Coronary artery (tissue), 2 donors: ENCODE results near the gene CBLN3.
"Not testable (repeated sequence)": the region's sequence is repeated elsewhere in the genome, so short reads cannot be mapped to it uniquely, and the experiment has no call there.

Source experiments
- DNase-seq: peaks from one replicate; pipeline ENCODE4 v3.0.0-alpha.2; 2017; ENCODE audit warnings: low spot score
- H3K27ac ChIP-seq, 2 donors: fragments of 200-600 bp; sonication (generic); one replicate each; pipeline ENCODE4 v1.5.1; 2016 to 2019
- H3K4me3 ChIP-seq: fragments of 200-600 bp; sonication (generic); 2 replicates; pipeline ENCODE4 v1.5.1; 2016; ENCODE audit warnings: mild to moderate bottlenecking, moderate library complexity
- CTCF ChIP-seq: fragments of 200-600 bp; sonication (generic); IDR thresholded peaks from one replicate; pipeline ENCODE4 v1.5.1; 2019; ENCODE audit warnings: antibody characterized with exemption

Gene CBLN3

GRCh38 chr14:24394275-24394674 lies 35.2 kb downstream of the CBLN3 start:
- Histone ChIP-seq H3K27ac (no peak overlapping the region), H3K4me3 (no peak overlapping the region)
- TF ChIP-seq CTCF: no peak
- no peak for DNase-seq

GRCh38 chr14:24392325-24393091 lies 37.0 kb downstream of the CBLN3 start:
- Histone ChIP-seq H3K27ac (no peak overlapping the region), H3K4me3 (no peak overlapping the region)
- no peak for TF ChIP-seq CTCF
- no peak for DNase-seq

GRCh38 chr14:24390701-24391468 lies 38.6 kb downstream of the CBLN3 start:
- H3K4me3 ChIP-seq: no peak overlapping the region
- no peak for TF ChIP-seq CTCF
- no peak overlapping the region for H3K27ac ChIP-seq
- DNase-seq: no peak

GRCh38 chr14:24389226-24389848 lies 40.1 kb downstream of the CBLN3 start:
- TF ChIP-seq CTCF: no peak
- no peak for DNase-seq
- H3K4me3 ChIP-seq: no peak overlapping the region
- no peak overlapping the region for H3K27ac ChIP-seq

DNA sequence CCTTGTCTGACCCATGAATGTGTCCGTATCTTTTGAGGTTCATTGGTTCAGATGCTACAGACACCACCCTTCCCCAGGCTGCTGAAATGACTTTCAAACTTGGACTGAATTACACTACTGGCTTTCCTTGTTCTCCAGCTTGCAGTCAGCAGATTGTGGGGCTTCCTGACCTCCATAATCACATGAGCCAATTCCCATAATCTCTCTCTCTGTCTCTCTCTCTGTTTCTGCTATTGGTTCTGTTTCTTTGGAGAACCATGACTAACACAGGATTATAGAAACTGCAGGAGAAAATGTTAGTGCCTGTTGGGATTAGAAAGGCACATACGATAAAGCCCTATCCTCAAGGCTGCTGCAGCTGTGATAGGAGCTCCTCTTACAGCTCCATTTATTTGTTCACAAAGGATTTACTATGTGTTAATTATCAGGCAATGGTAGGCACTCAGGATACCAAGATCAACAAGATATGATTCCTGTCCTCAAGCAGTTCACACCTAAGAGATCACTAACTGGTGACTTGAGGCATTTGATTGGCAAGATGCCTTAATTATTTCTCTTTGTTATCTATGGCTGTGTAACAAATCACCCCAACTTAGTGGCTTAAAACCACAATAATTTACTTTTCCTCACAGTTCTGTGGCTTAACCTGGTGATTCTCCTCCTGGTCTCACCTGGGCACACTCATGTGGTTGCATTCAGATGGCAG lies 40.8 kb downstream of the CBLN3 start:
- Histone ChIP-seq H3K4me3 (no peak overlapping the region), H3K27ac (no peak overlapping the region)
- no peak for DNase-seq
- no peak for TF ChIP-seq CTCF

GRCh38 chr14:24387579-24387978 lies 41.9 kb downstream of the CBLN3 start:
- H3K4me3 ChIP-seq, DNase-seq, H3K27ac ChIP-seq: not testable (repeated sequence)

GRCh38 chr14:24387009-24387345 lies 42.5 kb downstream of the CBLN3 start:
- no peak for TF ChIP-seq CTCF
- H3K27ac ChIP-seq: no peak overlapping the region
- no peak overlapping the region for H3K4me3 ChIP-seq
- no peak for DNase-seq
